Activated naive CD4-positive, alpha-beta T cell treated with anti-CD3 and anti-CD28 coated beads, Interleukin-2, amount 50 U/mL, for 24 hours (primary cell): ENCODE measurements around the gene THSD4.
"Not testable (repeated sequence)": the region's sequence is repeated elsewhere in the genome, so short reads cannot be mapped to it uniquely, and the experiment has no call there.

Source experiments
- H3K27ac Mint-ChIP-seq: one replicate; pipeline ENCODE4 v1.8.0; 2021; ENCODE audit warnings: mild to moderate bottlenecking, mixed read lengths
- H3K27me3 Mint-ChIP-seq: one replicate; pipeline ENCODE4 v1.8.0; 2021; ENCODE audit warnings: mixed read lengths
- H3K36me3 Mint-ChIP-seq: one replicate; pipeline ENCODE4 v1.8.0; 2021; ENCODE audit warnings: mixed read lengths
- H3K4me1 Mint-ChIP-seq: one replicate; pipeline ENCODE4 v1.8.0; 2021; ENCODE audit warnings: mixed read lengths
- H3K4me3 Mint-ChIP-seq: one replicate; pipeline ENCODE4 v1.8.0; 2021; ENCODE audit warnings: mild to moderate bottlenecking, mixed read lengths
- H3K9me3 Mint-ChIP-seq: one replicate; pipeline ENCODE4 v1.8.0; 2021; ENCODE audit warnings: mixed read lengths

THSD4 gene

DNA sequence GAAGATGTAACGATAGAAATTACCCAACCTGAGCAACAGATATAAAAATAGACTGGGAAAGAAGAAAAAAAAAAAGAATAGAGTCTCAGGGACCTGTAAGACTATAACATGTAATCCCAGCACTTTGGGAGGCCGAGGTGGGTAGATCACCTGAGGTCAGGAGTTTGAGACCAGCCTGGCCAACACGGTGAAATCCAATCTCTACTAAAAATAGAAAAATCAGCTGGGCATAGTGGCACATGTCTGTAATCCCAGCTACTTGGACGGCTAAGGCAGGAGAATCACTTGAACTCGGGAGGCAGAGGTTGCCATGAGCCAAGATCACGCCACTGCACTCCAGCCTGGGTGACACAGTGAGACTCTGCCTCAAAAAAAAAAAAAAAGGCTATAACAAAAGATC lies 12.9 kb downstream of the THSD4 start:
- H3K4me3 Mint-ChIP-seq, H3K27me3 Mint-ChIP-seq, H3K27ac Mint-ChIP-seq, H3K36me3 Mint-ChIP-seq, H3K9me3 Mint-ChIP-seq, H3K4me1 Mint-ChIP-seq: not testable (repeated sequence)

DNA sequence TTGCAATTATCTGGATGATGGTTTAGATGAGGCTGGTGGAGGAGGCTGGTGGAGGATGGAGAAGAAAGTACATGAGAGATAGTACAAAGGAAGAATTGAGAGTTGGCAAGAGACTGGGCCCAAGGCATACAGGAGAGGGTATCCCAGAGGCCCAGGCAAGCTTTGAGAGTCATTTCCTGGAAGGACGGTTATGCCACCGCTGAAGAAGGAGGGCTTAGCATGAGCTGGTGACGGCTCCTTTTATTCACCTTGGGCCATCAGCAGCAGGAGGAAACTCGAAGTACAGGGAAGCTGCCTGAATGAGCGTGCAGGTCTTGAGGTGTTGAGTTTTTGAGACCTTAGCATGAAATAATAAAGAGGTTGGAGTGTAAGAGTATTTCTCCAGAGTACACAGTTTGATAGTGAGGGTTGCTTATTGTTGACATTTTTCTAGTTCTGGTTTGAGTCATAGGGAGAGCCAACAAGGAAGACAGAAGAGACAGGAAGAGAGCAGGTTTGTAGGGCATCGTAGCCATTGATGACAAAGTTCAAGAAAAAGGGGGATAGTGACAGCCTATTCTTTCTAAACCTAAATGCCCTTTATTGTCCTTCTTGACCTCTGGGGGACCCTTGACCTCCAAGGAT lies 13.8 kb downstream of the THSD4 start:
- peaks cover 14% of the 10 kb centered on the region for H3K27me3 Mint-ChIP-seq
- no peak overlapping the region for H3K27ac Mint-ChIP-seq
- H3K36me3 Mint-ChIP-seq = no peaks in the 10 kb centered on the region
- no peaks in the 10 kb centered on the region for H3K4me1 Mint-ChIP-seq
- H3K9me3 Mint-ChIP-seq = no peaks in the 10 kb centered on the region
- H3K4me3 Mint-ChIP-seq = no peak overlapping the region

DNA sequence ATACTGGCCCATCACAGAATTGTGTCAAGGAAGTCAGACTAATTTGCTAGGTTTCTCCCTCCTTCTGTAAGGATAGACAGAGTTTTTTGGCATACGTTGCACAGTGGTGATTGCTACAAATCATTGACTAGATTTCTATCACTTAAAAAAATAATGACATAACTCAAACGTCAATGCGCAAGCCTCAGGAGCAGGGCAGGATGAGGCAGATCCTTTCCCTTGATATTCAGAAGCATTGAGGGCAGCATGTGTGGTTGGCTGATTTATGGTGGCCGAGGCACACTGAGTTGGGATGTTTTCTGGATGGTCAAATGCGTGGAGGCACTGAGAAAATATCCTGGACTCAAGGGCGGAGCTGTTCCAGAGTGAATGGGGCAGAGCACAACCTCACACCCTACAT lies 14.4 kb downstream of the THSD4 start:
- Mint-ChIP-seq H3K4me1 (no peaks in the 10 kb centered on the region), H3K27me3 (peaks cover 18% of the 10 kb centered on the region)

DNA sequence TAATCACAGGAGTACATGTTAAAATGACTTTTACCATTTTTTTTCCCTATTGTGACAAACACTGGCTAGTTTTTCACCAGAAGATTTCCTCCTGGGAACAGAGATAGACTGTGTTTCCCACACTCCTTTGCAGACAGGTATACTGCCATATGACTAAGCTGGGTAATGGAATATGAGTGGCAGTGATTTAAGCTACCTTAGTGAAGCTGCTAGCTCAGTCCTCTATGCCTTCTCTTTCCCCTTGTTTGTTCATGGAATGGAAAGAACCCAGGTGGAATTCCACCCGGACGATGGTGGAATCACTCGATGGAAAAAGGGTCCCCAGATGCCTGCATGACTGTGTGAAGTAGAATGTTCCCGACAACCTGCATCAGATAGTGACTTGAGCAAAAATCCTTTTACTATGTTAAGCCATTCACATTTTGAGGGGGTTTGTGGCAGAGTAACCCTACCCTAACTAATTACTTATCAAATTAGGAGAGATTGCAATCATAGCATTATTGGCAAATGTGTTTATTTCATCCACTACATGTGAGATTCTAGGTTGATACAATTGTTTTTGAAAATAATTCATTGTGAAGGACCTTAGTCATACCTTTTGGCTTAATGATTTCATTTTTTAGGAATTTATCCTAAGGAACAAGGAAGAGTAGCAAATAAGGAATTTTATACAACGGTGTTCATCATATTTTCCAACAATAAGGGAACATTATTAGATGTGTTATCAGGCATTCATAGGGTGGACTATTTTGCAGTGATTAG lies 16.5 kb downstream of the THSD4 start:
- no peak overlapping the region for H3K4me3 Mint-ChIP-seq
- no peaks in the 10 kb centered on the region for H3K36me3 Mint-ChIP-seq
- H3K27ac Mint-ChIP-seq = no peak overlapping the region
- no peaks in the 10 kb centered on the region for H3K9me3 Mint-ChIP-seq
- peaks cover 18% of the 10 kb centered on the region for H3K27me3 Mint-ChIP-seq
- no peaks in the 10 kb centered on the region for H3K4me1 Mint-ChIP-seq

More for the DNA sequence above, 14.4 kb downstream of the THSD4 start:
- Mint-ChIP-seq H3K27ac (no peak overlapping the region), H3K36me3 (no peaks in the 10 kb centered on the region), H3K4me3 (no peak overlapping the region), H3K9me3 (no peaks in the 10 kb centered on the region)

DNA sequence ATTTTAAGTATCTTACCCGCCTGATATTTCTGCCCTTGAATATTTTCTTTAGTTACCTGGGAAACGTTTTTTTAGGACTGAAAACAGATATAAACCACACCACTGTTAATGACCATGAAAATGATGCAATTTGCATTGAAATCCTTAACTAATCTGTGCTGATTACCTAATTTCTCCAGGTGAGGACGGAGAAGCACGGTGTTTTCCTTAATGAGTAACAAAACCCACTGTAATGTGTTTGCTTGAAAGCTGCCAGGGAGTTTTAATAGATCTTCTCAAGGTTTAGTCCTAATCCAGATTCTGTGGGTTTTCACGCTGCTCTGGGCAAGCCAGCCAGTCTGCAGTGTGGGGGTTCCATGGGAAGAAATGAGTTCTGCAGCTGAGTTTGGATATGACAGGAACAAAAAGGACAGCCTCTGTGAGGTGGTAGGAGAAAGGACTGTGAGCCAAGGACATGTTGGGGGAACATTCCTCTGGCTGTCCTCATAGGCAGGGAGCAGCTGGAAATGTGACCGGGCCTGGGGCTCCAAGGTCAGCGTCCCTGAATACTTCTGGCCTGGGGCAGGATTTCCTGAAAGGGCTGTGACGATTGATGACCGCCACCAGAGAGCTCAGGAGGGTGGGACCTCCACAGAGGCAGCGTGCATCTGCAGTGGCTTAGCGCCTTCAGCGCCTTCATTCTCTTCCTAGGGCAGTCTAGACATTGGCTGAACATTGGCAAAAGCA lies 18.6 kb downstream of the THSD4 start:
- Mint-ChIP-seq H3K4me3 (no peak overlapping the region), H3K36me3 (peaks cover 2% of the 10 kb centered on the region), H3K4me1 (no peaks in the 10 kb centered on the region), H3K27ac (no peak overlapping the region), H3K27me3 (peaks cover 21% of the 10 kb centered on the region), H3K9me3 (no peaks in the 10 kb centered on the region)

DNA sequence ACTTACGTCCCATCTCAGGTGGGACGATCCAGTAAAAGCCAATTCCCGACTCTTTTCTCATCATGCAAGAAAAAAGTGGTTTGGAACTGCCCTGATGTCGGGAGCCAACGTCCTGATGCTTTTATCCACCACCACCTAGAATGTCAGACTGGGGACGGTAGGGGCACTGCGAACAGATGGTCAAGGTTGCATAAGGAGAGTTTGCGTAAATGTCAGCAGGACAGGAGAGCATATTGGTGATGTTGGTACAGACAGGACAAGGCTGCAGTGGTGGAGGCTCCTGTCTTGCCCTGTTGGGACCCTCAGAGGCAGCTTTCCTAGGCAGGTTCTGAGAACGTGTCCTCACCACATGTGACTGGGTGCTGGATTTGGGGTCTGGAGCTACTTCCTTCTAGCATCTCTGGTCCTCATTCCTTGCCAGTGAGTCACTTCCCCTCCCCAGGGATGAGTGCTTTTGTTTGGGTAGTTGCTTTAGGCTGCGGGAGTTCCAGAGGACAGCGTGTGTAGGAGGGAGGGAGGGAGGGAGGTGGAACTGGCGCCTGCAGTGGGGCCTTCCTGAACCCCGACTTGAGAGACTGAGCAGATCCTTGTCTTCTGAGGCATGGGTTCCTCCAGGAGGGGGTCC lies 21.0 kb downstream of the THSD4 start:
- peaks cover 2% of the 10 kb centered on the region for H3K36me3 Mint-ChIP-seq
- H3K27me3 Mint-ChIP-seq = peaks cover 21% of the 10 kb centered on the region
- no peaks in the 10 kb centered on the region for H3K4me1 Mint-ChIP-seq
- H3K27ac Mint-ChIP-seq = no peak overlapping the region
- H3K4me3 Mint-ChIP-seq = no peak overlapping the region
- no peaks in the 10 kb centered on the region for H3K9me3 Mint-ChIP-seq

DNA sequence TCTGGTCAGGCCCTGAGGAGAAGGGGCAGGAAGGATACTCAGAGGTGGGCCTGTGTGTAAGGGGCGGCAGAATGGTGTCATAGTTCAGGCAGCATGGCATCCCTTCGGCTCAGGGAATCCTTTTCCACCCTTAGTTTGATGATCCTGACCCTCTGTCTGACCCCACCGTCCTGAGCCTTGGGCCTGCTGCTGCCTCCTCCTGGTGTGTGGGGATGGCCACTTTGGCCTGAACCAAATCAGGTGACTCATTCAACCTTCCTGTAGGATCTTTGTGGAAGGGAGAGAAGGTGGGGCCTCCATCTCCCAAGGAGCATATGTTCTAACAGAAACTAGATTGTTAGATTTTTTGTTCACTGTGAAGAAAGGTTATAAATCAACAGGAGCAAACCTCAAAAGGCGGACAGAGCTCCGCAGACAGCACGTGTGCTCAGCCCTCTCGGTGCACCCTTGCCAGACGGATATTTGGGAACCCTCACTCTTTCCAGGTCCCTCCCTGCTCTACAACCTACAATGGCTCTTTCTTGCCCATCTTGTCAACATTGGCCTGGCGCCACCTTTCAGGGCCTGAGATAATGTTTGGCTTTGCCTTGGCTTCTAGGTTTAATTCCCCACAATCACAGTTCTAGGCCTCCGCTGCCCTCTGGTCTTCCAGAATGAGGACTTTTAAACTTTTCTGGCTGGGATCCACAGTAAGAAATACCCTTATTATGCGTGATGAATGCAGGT lies 21.7 kb downstream of the THSD4 start:
- Mint-ChIP-seq H3K9me3 (no peaks in the 10 kb centered on the region), H3K27ac (no peak overlapping the region), H3K4me1 (no peaks in the 10 kb centered on the region), H3K4me3 (no peak overlapping the region), H3K36me3 (peaks cover 2% of the 10 kb centered on the region), H3K27me3 (peaks cover 19% of the 10 kb centered on the region)

DNA sequence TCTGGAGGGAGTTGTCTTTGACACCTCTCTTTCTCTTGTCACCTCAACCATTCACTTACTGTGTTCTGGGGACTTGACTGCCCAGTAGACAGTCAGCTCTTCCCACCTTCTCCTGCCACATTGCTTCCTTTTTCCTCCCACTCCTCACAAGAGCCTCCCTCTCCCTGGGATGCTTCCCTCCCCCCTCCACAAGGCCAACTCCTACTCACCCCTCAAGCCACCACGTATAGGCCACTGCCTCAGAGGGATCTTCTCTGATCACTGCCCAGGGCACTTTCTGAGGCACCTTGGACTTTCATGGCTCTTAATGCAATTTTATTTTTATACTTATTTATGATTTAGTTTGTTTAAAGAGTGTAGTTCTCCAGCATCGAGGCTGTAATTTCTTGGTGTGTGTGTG lies 23.2 kb downstream of the THSD4 start:
- Mint-ChIP-seq H3K27ac (no peak overlapping the region), H3K4me1 (no peaks in the 10 kb centered on the region), H3K27me3 (peaks cover 18% of the 10 kb centered on the region), H3K4me3 (no peak overlapping the region), H3K36me3 (peaks cover 2% of the 10 kb centered on the region), H3K9me3 (no peaks in the 10 kb centered on the region)

DNA sequence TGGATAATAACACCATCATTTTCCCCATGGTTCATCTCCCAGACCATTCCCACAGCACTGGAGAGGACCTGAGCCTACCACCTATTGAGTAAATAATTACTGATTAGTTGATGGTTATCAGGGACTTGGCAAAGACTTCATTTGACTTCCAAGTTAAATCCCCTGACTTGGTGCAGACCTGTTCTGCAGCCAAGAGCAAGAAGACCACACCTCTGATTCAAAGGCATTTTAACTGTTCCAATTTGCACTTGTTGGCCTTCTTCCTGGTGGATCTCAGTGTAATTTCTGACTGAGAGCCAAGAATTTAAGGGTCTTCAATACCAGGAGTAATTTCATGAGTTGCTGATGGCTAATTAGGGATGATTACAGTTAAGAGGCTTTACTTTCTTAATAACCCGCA lies 24.0 kb downstream of the THSD4 start:
- Mint-ChIP-seq H3K27ac (no peak overlapping the region), H3K4me1 (no peaks in the 10 kb centered on the region), H3K9me3 (no peaks in the 10 kb centered on the region), H3K27me3 (peaks cover 12% of the 10 kb centered on the region), H3K36me3 (peaks cover 2% of the 10 kb centered on the region), H3K4me3 (no peak overlapping the region)

DNA sequence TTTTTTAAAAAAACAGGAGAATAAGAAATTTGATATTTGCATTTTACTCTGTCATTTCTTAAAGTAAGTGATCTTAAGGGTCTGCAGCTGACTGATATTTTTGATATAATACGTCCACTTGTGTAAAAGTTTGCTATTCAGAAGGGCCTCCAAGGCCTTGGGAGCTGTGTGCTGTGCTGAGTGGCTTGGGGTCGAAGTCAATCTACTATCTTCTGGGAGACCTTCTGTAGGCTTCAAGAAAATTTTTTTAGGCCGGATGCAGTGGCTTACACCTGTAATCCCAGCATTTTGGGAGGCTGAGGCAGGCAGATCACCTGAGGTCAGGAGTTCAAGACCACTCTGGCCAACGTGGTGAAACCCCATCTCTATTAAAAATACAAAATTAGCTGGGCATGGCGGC lies 26.3 kb downstream of the THSD4 start:
- H3K36me3 Mint-ChIP-seq = peaks cover 2% of the 10 kb centered on the region
- peaks cover 12% of the 10 kb centered on the region for H3K27me3 Mint-ChIP-seq
- no peak overlapping the region for H3K27ac Mint-ChIP-seq

DNA sequence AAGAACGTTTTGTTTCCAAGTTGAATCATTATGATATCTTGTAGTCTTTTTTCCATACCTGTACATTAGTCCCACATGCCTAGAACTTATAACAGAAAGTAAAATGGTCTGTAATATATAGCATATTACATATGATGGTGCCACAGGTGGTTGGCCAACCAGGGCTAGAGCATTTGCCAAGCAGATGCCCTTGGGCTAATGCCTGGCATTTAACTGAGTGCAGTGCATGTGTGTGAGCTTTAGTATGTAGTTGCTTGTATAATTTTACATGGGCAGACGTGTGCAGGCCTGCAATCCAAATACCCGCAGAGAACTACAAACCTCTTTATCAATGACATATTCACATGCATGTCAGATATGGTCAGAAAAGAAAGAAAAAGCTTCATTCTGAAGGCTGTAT lies 27.5 kb downstream of the THSD4 start:
- Mint-ChIP-seq H3K9me3 (no peaks in the 10 kb centered on the region), H3K4me3 (no peak overlapping the region), H3K4me1 (no peaks in the 10 kb centered on the region), H3K36me3 (peaks cover 2% of the 10 kb centered on the region), H3K27me3 (peaks cover 11% of the 10 kb centered on the region), H3K27ac (no peak overlapping the region)

More for the DNA sequence above, 26.3 kb downstream of the THSD4 start:
- H3K9me3 Mint-ChIP-seq = no peaks in the 10 kb centered on the region
- no peaks in the 10 kb centered on the region for H3K4me1 Mint-ChIP-seq
- H3K4me3 Mint-ChIP-seq = no peak overlapping the region

DNA sequence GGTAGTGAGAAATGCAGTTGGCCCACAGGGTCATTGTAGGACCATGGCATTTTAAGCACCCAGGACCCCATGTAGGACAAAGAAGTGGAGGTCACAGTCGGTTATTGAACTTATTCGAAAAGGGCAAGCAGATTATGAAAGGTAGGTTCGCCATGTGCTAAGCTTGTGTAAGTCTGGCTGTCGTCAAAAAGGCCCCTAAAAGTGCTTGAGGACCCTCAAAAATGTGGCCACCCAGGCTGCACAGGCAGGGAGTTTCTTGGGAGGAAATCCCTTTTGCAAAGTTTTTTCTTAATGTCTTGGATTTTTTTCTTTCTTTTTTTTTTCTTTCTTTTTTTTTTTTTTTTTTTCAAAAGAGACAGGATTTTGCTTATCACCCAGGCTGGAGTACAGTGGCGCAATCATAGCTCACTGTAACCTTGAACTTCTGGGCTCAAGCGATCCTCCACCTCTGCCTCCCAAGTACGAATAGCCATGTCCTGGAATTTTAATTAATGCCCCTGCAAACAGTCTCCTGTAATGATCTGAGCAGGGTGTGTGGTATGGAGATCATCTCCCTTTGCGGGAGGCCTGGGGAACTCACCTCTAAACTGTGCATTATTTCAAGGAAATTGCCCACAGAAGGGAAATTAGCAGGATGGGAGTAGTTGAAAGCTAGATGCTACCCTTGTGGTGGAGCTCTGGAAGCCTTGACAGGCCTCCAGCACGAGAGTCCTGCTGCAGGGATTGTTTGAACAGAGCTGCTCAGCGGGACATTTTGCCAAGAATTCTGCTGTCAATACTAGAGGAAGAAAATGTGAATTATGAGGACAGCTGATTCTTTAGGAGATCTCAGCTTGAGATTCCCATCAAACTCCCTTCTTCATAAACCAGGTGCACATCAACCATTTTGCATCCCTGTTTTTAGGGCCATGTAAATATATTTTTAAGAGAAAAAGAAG lies 28.4 kb downstream of the THSD4 start:
- no peaks in the 10 kb centered on the region for H3K36me3 Mint-ChIP-seq
- no peaks in the 10 kb centered on the region for H3K4me1 Mint-ChIP-seq
- H3K27me3 Mint-ChIP-seq = peaks cover 10% of the 10 kb centered on the region
- no peaks in the 10 kb centered on the region for H3K9me3 Mint-ChIP-seq
- H3K4me3 Mint-ChIP-seq = no peak overlapping the region
- no peak overlapping the region for H3K27ac Mint-ChIP-seq

DNA sequence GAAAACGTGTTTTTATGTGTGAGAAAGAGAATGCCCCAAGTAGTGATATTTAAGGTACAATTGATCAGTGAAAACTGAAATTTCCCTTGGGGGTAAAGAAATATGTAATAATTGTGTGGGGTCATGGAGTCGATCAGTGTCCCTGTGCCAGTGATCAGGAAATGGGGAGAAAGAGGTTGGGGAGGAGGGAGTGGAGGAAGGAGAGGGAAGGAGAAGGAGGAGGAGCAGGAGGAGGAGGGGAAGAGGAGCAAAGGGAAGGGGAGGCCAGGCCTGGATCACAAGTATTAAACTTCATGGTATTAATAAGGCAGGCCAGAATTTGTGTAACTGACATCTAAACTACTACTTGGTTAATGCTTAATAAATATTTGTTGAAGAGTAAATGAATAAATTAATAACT lies 30.4 kb downstream of the THSD4 start:
- peaks cover 13% of the 10 kb centered on the region for H3K27me3 Mint-ChIP-seq
- H3K9me3 Mint-ChIP-seq = no peaks in the 10 kb centered on the region
- no peak overlapping the region for H3K4me3 Mint-ChIP-seq

DNA sequence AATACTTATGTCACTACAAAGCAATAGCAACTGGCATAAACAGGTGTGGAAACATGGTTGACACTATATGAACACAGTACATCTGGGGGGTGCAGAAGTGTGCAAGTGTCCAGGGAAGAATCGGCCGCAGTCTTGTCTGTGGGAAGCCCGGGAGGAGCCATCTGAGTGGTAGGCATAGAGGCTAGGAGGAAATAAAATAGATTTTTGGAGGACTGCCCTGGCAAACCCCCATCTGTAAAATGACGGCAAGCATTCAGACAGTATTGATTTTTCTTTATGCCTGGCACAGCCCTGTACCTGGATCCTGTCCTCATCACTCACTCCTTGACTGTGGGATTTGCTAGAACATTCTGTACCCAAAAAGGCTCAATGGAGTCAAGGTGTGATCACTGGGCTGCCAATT lies 31.3 kb downstream of the THSD4 start:
- Mint-ChIP-seq H3K9me3 (no peaks in the 10 kb centered on the region), H3K36me3 (no peaks in the 10 kb centered on the region), H3K27ac (no peak overlapping the region), H3K4me3 (no peak overlapping the region), H3K4me1 (no peaks in the 10 kb centered on the region), H3K27me3 (peaks cover 12% of the 10 kb centered on the region)

More for the DNA sequence above, 30.4 kb downstream of the THSD4 start:
- Mint-ChIP-seq H3K36me3 (no peaks in the 10 kb centered on the region), H3K27ac (no peak overlapping the region), H3K4me1 (no peaks in the 10 kb centered on the region)
